ENCODE data around the gene RAB37. TPM values are rescaled to one million over a fixed set of nuclear protein-coding genes. Genes with fewer than 3 reads are reported as not detected.

The RAB37 gene
- total RNA-seq: 76.0 and 76.8 TPM in 2 replicates
- 38.6 TPM for total RNA-seq (2013)
- polyA plus RNA-seq: 67.6 and 81.9 TPM in 2 replicates
- 17.7 and 25.0 TPM in 2 replicates for polyA minus RNA-seq

- Histone ChIP-seq H3K9ac (ENCODE audit: low read length) (peak within 1 kb of the TSS; percentile 80), H3K27me3 (replicated peaks in 1 of 4; ENCODE audit: control extremely low read depth in 1 of 4, control insufficient read depth in 3 of 4, insufficient read depth in 4 of 4, low read length in 3 of 4) (peaks cover 0 to 3% (median 0%) of the 10 kb centered on the region in 4 experiments), H3K79me2 (ENCODE audit: control insufficient read depth, insufficient read depth, low read length) (peaks cover 35% of the 10 kb centered on the region), H4K20me1 (ENCODE audit: control insufficient read depth, insufficient read depth, low read length, poor library complexity, severe bottlenecking) (no peaks in the 10 kb centered on the region), H2AFZ (ENCODE audit: insufficient read depth, low read depth, low read length, poor library complexity, severe bottlenecking) (peak within 1 kb of the TSS; percentile 92), H3K9me3 (ENCODE audit: control extremely low read depth in 1 of 3, control insufficient read depth in 2 of 3, insufficient read depth in 1 of 3, low read length in 2 of 3) (no peaks in the 10 kb centered on the region), H3K4me1 (ENCODE audit: control insufficient read depth in 2 of 2, insufficient read depth in 2 of 2, low read length in 2 of 2) (peaks cover 40 to 58% of the 10 kb centered on the region in 2 donors), H3K27ac (ENCODE audit: low read length in 2 of 2) (peak within 1 kb of the TSS; percentile 52 to 74), H3K4me2 (replicated peaks; ENCODE audit: low read depth, low read length, poor library complexity, severe bottlenecking) (peak within 1 kb of the TSS; percentile 98), H3K36me3 (replicated peaks in 1 of 2; ENCODE audit: control extremely low read depth in 1 of 2, control insufficient read depth in 1 of 2, extremely low read depth in 1 of 2, insufficient read depth in 2 of 2, low read length in 1 of 2) (no peaks in the 10 kb centered on the region), H3K4me3 (ENCODE audit: control extremely low read depth in 1 of 5, extremely low read depth in 1 of 5, insufficient read depth in 1 of 5, low read depth in 2 of 5, low read length in 4 of 5) (peak within 1 kb of the TSS; percentile 38 to 91 (median 75))
- DNase-seq: peak; percentile 91
- Mint-ChIP-seq H3K9me3 (ENCODE audit: insufficient read depth) (no peaks in the 10 kb centered on the region), H3K27me3 (no peaks in the 10 kb centered on the region), H3K27ac (peak within 1 kb of the TSS; percentile 98), H3K4me3 (peak within 1 kb of the TSS; percentile 87), H3K4me1 (peaks cover 42% of the 10 kb centered on the region)
- ChIA-PET CTCF (interaction anchor here (0.6 to 5.6 kb wide), 55 partner anchors 9 to 1501 kb away, joined by 3 to 344 read pairs (median 5); partner anchors contain the start of genes CD300H, FDXR and GRIN2C), POLR2A (interaction anchor here (0.9 to 3.9 kb wide), 9 partner anchors 10 to 136 kb away, joined by 3 to 55 read pairs (median 5); partner anchors contain the start of genes FDXR and NAT9)
- ATAC-seq (ENCODE audit: low read depth): peak; percentile 76
- intact Hi-C loops (cut with micrococcal nuclease): loop anchor here (1.0 to 5.0 kb wide), 4 partner anchors 41 to 170 kb away; partner anchors contain the start of gene NAT9
- peak; percentile 68 for TF ChIP-seq CTCF (IDR thresholded peaks at IDR 0.05)
- no peak for TF ChIP-seq EZH2 (IDR thresholded peaks at IDR 0.05; ENCODE audit: borderline replicate concordance, insufficient read depth, low read depth, low read length, poor library complexity, severe bottlenecking)
- under 1% methylated on average over 62 of the region's 67 CpGs for WGBS (ENCODE audit: insufficient coverage)
These were observed at the start of gene RAB37 for GRCh38 chr17:74736513-74737298. Gene RAB37, plus strand, starts transcription at chr17:74737256. Its CDS starts 17 bp downstream, at chr17:74737273.
